Activated naive CD4-positive, alpha-beta T cell treated with anti-CD3 and anti-CD28 coated beads, Interleukin-2, amount 10 ng/mL, durations not matched to agents 5 hours and 36 hours (primary cell): ENCODE results near the gene KISS1R. TPM values are rescaled to one million over a fixed set of nuclear protein-coding genes. Genes with fewer than 3 reads are reported as not detected.

ENCODE experiments used
- total RNA-seq, 2 experiments: library from RNA; stranded (reverse); gene quantifications; one replicate each; pipeline ENCODE4 v1.2.3, GENCODE V29; 2021

The KISS1R gene
- 1 to 10 TPM; 2.5 to 3.1 TPM for total RNA-seq

GRCh38 chr19:917323-918151, at the start of gene KISS1R:
Gene KISS1R (plus strand): TSS chr19:917333. CDS start chr19:917503, 170 bp downstream.

GRCh38 chr19:892894-893689, 24.0 kb upstream of the KISS1R start, which contains the start of the genes MED16 and RNU6-9:
Gene MED16 (minus strand): TSS chr19:893187. CDS start chr19:891131, 2,056 bp downstream.
Gene RNU6-9 (plus strand): TSS chr19:893484.

GRCh38 chr19:913080-913748, 3.9 kb upstream of the KISS1R start, which contains the start of gene R3HDM4:
Gene R3HDM4 (minus strand): TSS chr19:913219. CDS start chr19:913157, 62 bp downstream.

GRCh38 chr19:925526-926322, 8.6 kb downstream of the KISS1R start, which contains the start of gene ARID3A:
Gene ARID3A (plus strand): TSS chr19:926035. CDS start chr19:929529, 3,494 bp downstream.

Other genes with a start within 250 kb of the KISS1R start
- gene FSTL3, start 240.9 kb upstream of the KISS1R start, total RNA-seq = 1 to 10 TPM; 3.6 to 3.9 TPM
- gene PRSS57, start 221.9 kb upstream of the KISS1R start, total RNA-seq = not detected
- gene PALM, start 208.4 kb upstream of the KISS1R start, total RNA-seq = not detected
- not detected for gene MISP, start 166.2 kb upstream of the KISS1R start, total RNA-seq
- 100 to 1,000 TPM; 385 to 395 TPM for gene PTBP1, start 119.9 kb upstream of the KISS1R start, total RNA-seq
- not detected for gene PLPPR3, start 95.4 kb upstream of the KISS1R start, total RNA-seq
- gene AZU1, start 89.5 kb upstream of the KISS1R start, total RNA-seq = not detected
- gene PRTN3, start 76.3 kb upstream of the KISS1R start, total RNA-seq = not detected
- gene ELANE, start 65.0 kb upstream of the KISS1R start, total RNA-seq = not detected
- 1 to 10 TPM; 3.4 to 3.6 TPM for gene CFD, start 57.7 kb upstream of the KISS1R start, total RNA-seq
- 10 to 100 TPM; 60.6 to 64.3 TPM for gene MED16, start 24.1 kb upstream of the KISS1R start, total RNA-seq
- gene RNU6-9, start 23.8 kb upstream of the KISS1R start, total RNA-seq = not detected
- 100 to 1,000 TPM; 122 to 128 TPM for gene R3HDM4, start 4.1 kb upstream of the KISS1R start, total RNA-seq
- gene ARID3A, start 8.7 kb downstream of the KISS1R start, total RNA-seq = 10 to 100 TPM; 30.3 to 30.7 TPM
- 10 to 100 TPM; 47.6 to 48.1 TPM for gene WDR18, start 67.0 kb downstream of the KISS1R start, total RNA-seq
- under 1 TPM in 1 of 2 experiments, not detected in 1; 0.14 TPM for gene GRIN3B, start 83.1 kb downstream of the KISS1R start, total RNA-seq
- gene TMEM259, start 103.8 kb downstream of the KISS1R start, total RNA-seq = 100 to 1,000 TPM; 174 to 176 TPM
- not detected for gene RNU6-2, start 104.2 kb downstream of the KISS1R start, total RNA-seq
- 100 to 1,000 TPM; 504 to 515 TPM for gene CNN2, start 109.3 kb downstream of the KISS1R start, total RNA-seq
- gene ABCA7, start 122.8 kb downstream of the KISS1R start, total RNA-seq = 100 to 1,000 TPM; 100 to 105 TPM
- gene ARHGAP45, start 149.8 kb downstream of the KISS1R start, total RNA-seq = 100 to 1,000 TPM; 537 to 556 TPM
- 100 to 1,000 TPM; 115 to 121 TPM for gene POLR2E, start 178.0 kb downstream of the KISS1R start, total RNA-seq
- 100 to 1,000 TPM; 163 to 168 TPM for gene GPX4, start 186.7 kb downstream of the KISS1R start, total RNA-seq